ENCODE results near the gene FSTL4.
A peak's percentile ranks its signal among the peaks of the same experiment; 100 is the strongest.

Gene FSTL4

GRCh38 chr5:133432956-133433532, 179.3 kb downstream of the FSTL4 start:
- DNase-seq (ENCODE audit: low read depth in 3 of 3, low spot score in 1 of 3): no peak

- no peak for DNase-seq (ENCODE audit: low read depth in 3 of 3, low spot score in 1 of 3)
These were observed 180.9 kb downstream of the FSTL4 start for GRCh38 chr5:133431326-133431865.

GRCh38 chr5:133430095-133430494, 182.2 kb downstream of the FSTL4 start:
- no peak for DNase-seq (ENCODE audit: low read depth in 3 of 3, low spot score in 1 of 3)

- DNase-seq (ENCODE audit: low read depth in 3 of 3, low spot score in 1 of 3): no peak
These were observed 183.3 kb downstream of the FSTL4 start for GRCh38 chr5:133429046-133429445.

- DNase-seq (ENCODE audit: low read depth in 3 of 3, low spot score in 1 of 3): no peak
These were observed 184.2 kb downstream of the FSTL4 start for GRCh38 chr5:133428072-133428660.

- DNase-seq (ENCODE audit: low read depth in 3 of 3, low spot score in 1 of 3): no peak
These were observed 185.1 kb downstream of the FSTL4 start for GRCh38 chr5:133427121-133427777.

- DNase-seq (ENCODE audit: low read depth in 3 of 3, low spot score in 1 of 3): no peak
These were observed 186.1 kb downstream of the FSTL4 start for GRCh38 chr5:133426264-133426663.

GRCh38 chr5:133425764-133426163, 186.6 kb downstream of the FSTL4 start:
- DNase-seq (ENCODE audit: low read depth in 3 of 3, low spot score in 1 of 3): no peak

GRCh38 chr5:133425222-133425621, 187.1 kb downstream of the FSTL4 start:
- no peak for DNase-seq (ENCODE audit: low read depth in 3 of 3, low spot score in 1 of 3)

GRCh38 chr5:133423618-133424282, 188.6 kb downstream of the FSTL4 start:
- peak; percentile 10 to 60 (median 35) for DNase-seq (ENCODE audit: low read depth in 3 of 3, low spot score in 1 of 3)

- no peak for DNase-seq (ENCODE audit: low read depth in 3 of 3, low spot score in 1 of 3)
These were observed 189.2 kb downstream of the FSTL4 start for GRCh38 chr5:133423011-133423617.

- no peak for DNase-seq (ENCODE audit: low read depth in 3 of 3, low spot score in 1 of 3)
These were observed 190.5 kb downstream of the FSTL4 start for GRCh38 chr5:133421806-133422205.

GRCh38 chr5:133421394-133421793, 190.9 kb downstream of the FSTL4 start:
- DNase-seq (ENCODE audit: low read depth in 3 of 3, low spot score in 1 of 3): no peak

- DNase-seq (ENCODE audit: low read depth in 3 of 3, low spot score in 1 of 3): no peak
These were observed 191.7 kb downstream of the FSTL4 start for GRCh38 chr5:133420440-133421301.

- DNase-seq (ENCODE audit: low read depth in 3 of 3, low spot score in 1 of 3): no peak
These were observed 196.4 kb downstream of the FSTL4 start for GRCh38 chr5:133415906-133416305.

GRCh38 chr5:133415506-133415905, 196.8 kb downstream of the FSTL4 start:
- DNase-seq (ENCODE audit: low read depth in 3 of 3, low spot score in 1 of 3): no peak

GRCh38 chr5:133412661-133413060, 199.7 kb downstream of the FSTL4 start:
- no peak for DNase-seq (ENCODE audit: low read depth in 3 of 3, low spot score in 1 of 3)

- no peak for DNase-seq (ENCODE audit: low read depth in 3 of 3, low spot score in 1 of 3)
These were observed 202.0 kb downstream of the FSTL4 start for GRCh38 chr5:133410335-133410828.

GRCh38 chr5:133409210-133409674, 203.1 kb downstream of the FSTL4 start:
- DNase-seq (ENCODE audit: low read depth in 3 of 3, low spot score in 1 of 3): no peak

- DNase-seq (ENCODE audit: low read depth in 3 of 3, low spot score in 1 of 3): no peak
These were observed 204.0 kb downstream of the FSTL4 start for GRCh38 chr5:133408322-133408721.
